Hematopoietic multipotent progenitor cell treated with erythropoietin and hydrocortisone succinate and interleukin-3 and kit ligand, for 8 days (in vitro differentiated cells): Measurements from ENCODE around the gene FAM168A.

Experiments
- DNase-seq: peaks from one replicate; pipeline ENCODE4 v3.0.0-alpha.2; 2015

FAM168A gene

DNA sequence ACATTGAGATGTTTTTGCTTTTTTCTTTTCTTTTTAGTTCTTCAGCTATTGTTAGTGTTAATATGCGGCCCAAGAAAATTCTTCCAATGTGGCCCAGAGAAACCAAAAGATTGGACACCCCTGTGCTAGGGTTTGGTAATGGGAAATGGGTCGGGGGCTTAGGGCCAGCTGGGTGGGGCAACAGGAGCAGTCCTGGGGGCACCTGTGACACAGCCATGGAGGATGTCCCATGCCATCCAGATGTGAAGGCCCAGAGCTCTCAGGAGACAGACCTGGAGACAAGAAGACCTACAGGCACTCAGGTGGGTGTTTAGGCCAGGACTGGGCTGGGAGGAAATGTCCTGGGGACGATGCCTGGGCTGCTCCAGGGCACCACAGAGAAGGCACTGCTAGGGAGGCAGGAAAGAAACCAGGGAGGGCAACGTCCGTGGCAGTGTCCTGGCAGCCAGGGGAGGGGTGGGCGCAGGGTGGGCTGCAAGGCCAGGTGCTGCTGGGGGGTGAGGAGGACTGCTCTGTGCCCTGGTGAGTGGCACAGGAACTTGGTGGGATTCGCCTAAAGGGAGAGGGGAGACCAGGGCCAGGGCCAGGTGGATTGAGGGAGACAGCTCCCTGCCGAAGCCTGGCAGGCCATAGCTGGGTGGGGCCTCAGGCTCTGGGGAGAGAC lies 200.3 kb downstream of the FAM168A start:
- DNase-seq = no peak

GRCh38 chr11:73396985-73397384 lies 200.9 kb downstream of the FAM168A start:
- no peak for DNase-seq

DNA sequence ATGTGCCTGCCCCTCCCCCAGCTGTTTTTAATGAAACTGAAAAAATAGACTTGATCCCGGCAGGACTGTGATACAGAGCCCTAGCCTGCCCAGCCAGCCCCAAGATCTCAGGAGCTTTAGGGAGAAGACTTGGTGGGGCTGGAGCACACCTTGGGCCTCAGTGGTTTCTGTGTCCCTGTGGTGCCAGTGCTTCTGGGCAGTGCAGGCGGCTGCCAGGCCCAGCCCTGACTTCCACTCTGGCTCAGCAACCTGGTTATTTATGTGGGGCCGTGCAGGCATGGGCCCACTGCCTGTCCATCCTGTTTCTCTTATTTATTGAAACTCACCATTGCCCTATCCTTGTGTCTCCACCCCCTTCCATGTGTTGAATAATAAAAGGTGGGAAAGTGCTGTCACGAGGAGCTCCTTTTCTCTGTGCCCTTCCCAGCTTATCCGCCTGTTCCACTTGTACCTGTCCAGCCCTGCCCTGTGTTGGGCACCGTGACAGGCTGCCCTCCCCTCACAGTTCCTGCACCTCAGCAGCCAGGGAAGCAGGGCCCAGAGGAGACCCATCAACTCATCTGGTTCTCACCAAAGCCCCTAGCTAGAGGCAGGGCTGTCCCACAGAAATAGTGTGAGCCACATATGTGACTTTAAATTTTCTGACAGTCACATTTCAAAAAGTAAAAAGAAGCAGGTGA lies 201.5 kb downstream of the FAM168A start:
- DNase-seq = no peak

- DNase-seq = no peak
Observed at GRCh38 chr11:73395297-73396208, 202.4 kb downstream of the FAM168A start.

GRCh38 chr11:73394416-73395296 lies 203.3 kb downstream of the FAM168A start:
- DNase-seq = no peak

GRCh38 chr11:73393479-73394415 lies 204.2 kb downstream of the FAM168A start:
- peak; percentile 81 for DNase-seq

GRCh38 chr11:73393011-73393380 lies 204.9 kb downstream of the FAM168A start:
- no peak for DNase-seq

DNA sequence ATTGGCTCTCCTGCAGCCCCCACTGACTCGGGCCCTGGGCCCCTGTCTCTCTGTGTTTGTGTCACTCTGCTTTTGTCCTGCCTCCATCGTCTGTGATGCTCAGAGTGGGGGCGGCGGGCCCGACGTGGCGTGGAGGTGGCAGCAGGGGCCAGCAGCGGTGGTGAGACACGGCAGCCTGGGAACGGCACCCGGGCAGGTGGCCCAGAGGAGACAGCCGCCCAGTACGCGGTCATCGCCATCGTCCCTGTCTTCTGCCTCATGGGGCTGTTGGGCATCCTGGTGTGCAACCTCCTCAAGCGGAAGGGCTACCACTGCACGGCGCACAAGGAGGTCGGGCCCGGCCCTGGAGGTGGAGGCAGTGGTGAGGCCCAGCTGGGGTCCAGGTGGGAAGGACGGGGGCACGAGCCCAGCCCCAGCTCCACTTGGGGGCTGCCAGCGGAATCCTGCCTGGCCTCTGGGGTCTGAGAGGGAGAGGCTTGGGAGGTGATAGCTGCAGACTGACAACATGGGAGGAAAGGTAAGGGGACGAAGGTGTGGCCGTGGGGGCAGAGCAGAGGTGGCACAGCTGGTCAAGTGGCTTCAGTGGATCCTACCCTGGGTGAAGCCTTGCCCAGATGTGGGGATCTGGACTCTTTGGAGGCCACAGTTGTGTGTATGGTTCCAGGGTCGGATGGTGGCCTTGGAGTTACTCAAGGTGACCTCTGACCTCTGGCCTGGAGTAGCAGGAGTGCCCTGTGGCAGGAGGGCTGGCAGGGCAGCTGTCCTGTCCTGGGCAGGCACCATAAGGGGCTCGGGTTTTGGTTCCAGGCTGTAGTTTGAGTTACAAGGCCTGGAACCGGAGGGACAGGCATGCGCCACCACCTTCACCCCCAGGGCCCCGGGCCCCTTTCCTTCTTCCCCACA lies 205.6 kb downstream of the FAM168A start:
- no peak for DNase-seq

GRCh38 chr11:73391665-73392064 lies 206.2 kb downstream of the FAM168A start:
- DNase-seq = no peak

- DNase-seq = no peak
Observed at GRCh38 chr11:73390601-73391565, 207.0 kb downstream of the FAM168A start.

DNA sequence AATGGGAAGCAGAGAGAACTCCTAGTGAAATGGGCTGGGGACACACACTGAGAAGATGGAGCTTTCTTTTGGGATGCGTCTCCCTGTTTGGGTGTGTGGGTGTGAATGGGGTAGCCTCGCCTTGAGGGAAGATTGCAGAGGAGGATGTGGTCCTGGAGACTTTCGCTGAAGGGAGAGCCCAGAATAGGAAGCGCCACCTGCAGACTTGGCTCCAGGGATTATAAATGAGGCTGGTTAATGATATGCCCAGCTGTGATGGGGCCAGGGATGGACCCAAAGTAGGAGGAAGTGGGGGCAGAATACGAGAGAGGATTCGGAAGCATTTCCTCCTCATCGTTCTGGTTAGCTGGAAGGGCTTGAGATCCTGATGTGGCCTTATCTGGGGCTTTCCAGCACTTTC lies 208.0 kb downstream of the FAM168A start:
- DNase-seq = no peak

DNA sequence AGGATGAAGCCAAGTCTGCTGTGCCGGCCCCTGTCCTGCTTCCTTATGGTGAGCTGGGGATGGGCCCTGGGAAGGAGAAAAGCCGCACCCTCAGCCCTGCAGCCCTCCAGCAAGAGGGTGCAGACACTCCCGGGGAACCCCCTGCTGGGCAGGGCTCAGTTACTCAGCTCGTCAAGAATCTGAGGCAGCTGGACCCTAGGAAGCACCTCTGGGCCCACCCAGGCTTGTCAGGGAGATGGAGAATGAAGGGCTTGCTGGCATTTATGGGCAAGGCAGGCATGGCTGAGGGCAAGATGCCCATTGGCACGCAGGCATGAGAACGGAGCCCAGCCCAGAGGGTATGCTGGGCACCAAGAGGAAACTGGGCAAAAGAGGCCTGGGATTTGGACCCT lies 208.8 kb downstream of the FAM168A start:
- no peak for DNase-seq

DNA sequence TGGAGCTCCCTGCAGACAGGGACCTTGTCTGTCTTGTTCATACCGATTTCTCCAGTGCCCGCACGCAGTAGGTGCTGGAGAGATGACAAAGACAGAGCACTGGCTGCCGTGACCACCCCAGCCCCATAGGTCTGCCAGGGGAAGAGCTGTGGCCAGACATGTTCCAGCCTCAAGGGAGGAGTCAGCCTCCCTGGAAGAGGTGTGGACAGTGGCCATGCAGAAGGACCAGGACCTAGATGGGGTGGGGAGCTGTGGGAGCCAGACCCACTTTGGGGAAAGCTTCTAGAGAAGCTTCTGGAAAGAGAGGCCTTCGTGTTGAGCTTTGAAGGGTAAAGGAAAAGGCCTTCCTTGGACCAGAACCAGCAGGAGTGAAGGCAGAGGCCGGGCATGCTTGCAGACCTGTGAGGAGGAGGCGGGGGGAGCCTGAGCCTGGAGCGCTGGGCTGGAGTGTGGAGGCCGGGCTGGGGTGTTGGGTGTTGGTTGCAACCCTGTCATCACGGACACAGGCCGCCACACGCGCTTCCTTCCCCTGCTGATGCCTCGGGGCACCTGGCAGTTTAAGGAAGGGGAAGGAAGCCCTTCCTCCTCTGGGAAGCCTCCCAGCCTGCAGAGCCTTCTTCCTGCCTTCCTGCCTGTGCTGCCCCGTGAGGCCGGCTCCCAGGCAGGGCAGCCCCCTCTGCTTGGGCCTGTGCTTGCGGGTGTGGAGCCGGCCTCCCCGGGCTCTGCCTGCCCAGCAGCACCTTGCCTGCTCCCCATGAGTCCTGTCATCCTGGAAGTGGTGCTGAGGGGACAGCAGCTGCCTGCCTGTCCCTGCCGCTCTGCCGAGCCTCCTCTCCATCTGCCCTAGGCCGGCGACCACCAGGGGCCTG lies 209.4 kb downstream of the FAM168A start:
- no peak for DNase-seq

- DNase-seq = no peak
Observed at GRCh38 chr11:73387594-73388264, 210.2 kb downstream of the FAM168A start.

DNA sequence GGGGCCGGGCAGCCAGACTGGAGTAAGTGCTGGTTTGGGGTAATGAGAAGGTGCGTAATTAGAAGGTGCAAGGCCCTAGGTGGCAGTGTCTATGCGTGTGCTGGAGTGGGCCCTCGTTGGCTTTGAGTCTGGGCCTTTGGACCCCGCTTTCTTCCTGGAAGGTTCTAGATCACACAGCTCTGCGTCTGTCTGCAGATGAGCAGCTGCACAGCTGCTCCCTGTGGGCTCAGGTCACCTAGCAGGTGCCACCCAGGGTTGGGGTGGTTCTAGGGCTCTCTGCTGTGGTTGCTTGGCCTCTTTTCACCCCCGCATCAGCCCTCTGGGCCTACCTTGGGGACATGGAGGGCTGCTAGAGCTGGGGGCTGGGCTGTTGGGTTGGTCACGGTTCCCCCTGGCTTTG lies 211.4 kb downstream of the FAM168A start:
- DNase-seq = no peak

- DNase-seq = peak; percentile 81
Observed at GRCh38 chr11:73386016-73386415, 211.9 kb downstream of the FAM168A start.

- peak; percentile 78 for DNase-seq
Observed at GRCh38 chr11:73384872-73385689, 212.8 kb downstream of the FAM168A start.
